Choroid plexus epithelial cell (primary cell): ENCODE measurements around the gene TMEM17.
"Not testable (repeated sequence)": the region's sequence is repeated elsewhere in the genome, so short reads cannot be mapped to it uniquely, and the experiment has no call there.

Source experiments
- DNase-seq: peaks from one replicate; pipeline ENCODE4 v3.0.0-alpha.2; 2010; ENCODE audit warnings: low read depth
- H3K4me3 ChIP-seq: 2 replicates; pipeline ENCODE4 v1.5.1; 2011; ENCODE audit warnings: low read depth, mild to moderate bottlenecking, control low read depth, low read length, moderate library complexity
- CTCF ChIP-seq: conservative IDR thresholded peaks from 2 replicates; pipeline ENCODE4 v1.5.1; 2011; ENCODE audit warnings: low read depth, mild to moderate bottlenecking, control low read depth, inconsistent platforms, low read length, moderate library complexity

The TMEM17 gene

GRCh38 chr2:62527478-62528210 is 21.6 kb upstream of the TMEM17 start:
- H3K4me3 ChIP-seq = no peak overlapping the region
- DNase-seq = no peak
- no peak for TF ChIP-seq CTCF

- TF ChIP-seq CTCF = no peak
These were observed 20.8 kb upstream of the TMEM17 start for GRCh38 chr2:62526531-62527381.

GRCh38 chr2:62525549-62526269 is 19.7 kb upstream of the TMEM17 start:
- no peak for TF ChIP-seq CTCF
- DNase-seq = no peak
- H3K4me3 ChIP-seq = no peak overlapping the region

More at GRCh38 chr2:62526531-62527381, 20.8 kb upstream of the TMEM17 start:
- no peak overlapping the region for H3K4me3 ChIP-seq
- DNase-seq = no peak

- no peak for TF ChIP-seq CTCF
- DNase-seq = no peak
- no peak overlapping the region for H3K4me3 ChIP-seq
These were observed 18.4 kb upstream of the TMEM17 start for GRCh38 chr2:62524293-62524941.

GRCh38 chr2:62521061-62521460 is 15.1 kb upstream of the TMEM17 start:
- H3K4me3 ChIP-seq, DNase-seq: not testable (repeated sequence)

- no peak overlapping the region for H3K4me3 ChIP-seq
- no peak for DNase-seq
- TF ChIP-seq CTCF = no peak
These were observed 6.4 kb upstream of the TMEM17 start for GRCh38 chr2:62512384-62512783.

- H3K4me3 ChIP-seq = no peak overlapping the region
- no peak for DNase-seq
- TF ChIP-seq CTCF = no peak
These were observed 5.6 kb upstream of the TMEM17 start for GRCh38 chr2:62511636-62512035.
